A549 (cell line): Measurements from ENCODE around the gene LRRC59.

ENCODE experiments used
- BHLHE40 ChIP-seq: IDR thresholded peaks from 2 replicates; pipeline ENCODE4 v1.6.1; 2012; ENCODE audit warnings: low read depth, low read length, inconsistent platforms
- CHD4 ChIP-seq: fragments of 200-600 bp; sonication (generic); IDR thresholded peaks from 2 replicates; pipeline ENCODE4 v1.6.1; 2016; ENCODE audit warnings: antibody characterized with exemption, mild to moderate bottlenecking, borderline replicate concordance
- CTCF ChIP-seq: fragments of >200 bp; sonication (Bioruptor Twin); formaldehyde crosslinking; IDR thresholded peaks from 3 replicates; pipeline ENCODE4 v1.5.1; 2016
- EP300 ChIP-seq, 2 experiments: fragments of >200 bp; sonication (Bioruptor Twin); formaldehyde crosslinking; IDR thresholded peaks; 2 replicates in 1 of 2; 3 replicates in 1 of 2; pipeline ENCODE4 v1.6.1; 2016 to 2017
- JUNB ChIP-seq: fragments of >200 bp; sonication (Bioruptor Twin); formaldehyde crosslinking; IDR thresholded peaks from 2 replicates; pipeline ENCODE4 v1.6.1; 2016
- MAX ChIP-seq: IDR thresholded peaks from 2 replicates; pipeline ENCODE4 v1.6.1; 2012
- POLR2A ChIP-seq: IDR thresholded peaks from 2 replicates; pipeline ENCODE4 v1.6.1; 2012; ENCODE audit warnings: mild to moderate bottlenecking, low read length
- RCOR1 ChIP-seq: fragments of 150-350 bp; IDR thresholded peaks from 2 replicates; pipeline ENCODE4 v1.6.1; 2014; ENCODE audit warnings: antibody characterized with exemption, low read length, low read depth
- REST ChIP-seq: fragments of 200-600 bp; sonication (generic); IDR thresholded peaks from 2 replicates; pipeline ENCODE4 v1.6.1; 2016; ENCODE audit warnings: antibody characterized with exemption, mild to moderate bottlenecking, moderate library complexity
- RFX5 ChIP-seq: fragments of 450-650 bp; IDR thresholded peaks from 2 replicates; pipeline ENCODE4 v1.7.1; 2014; ENCODE audit warnings: antibody characterized with exemption, mild to moderate bottlenecking, moderate library complexity
- SREBF2 ChIP-seq: fragments of 450-650 bp; IDR thresholded peaks from 2 replicates; pipeline ENCODE4 v1.6.1; 2014; ENCODE audit warnings: mild to moderate bottlenecking, moderate library complexity
- ZNF302 ChIP-seq: fragments of 250-450 bp; sonication (Bioruptor Pico); IDR thresholded peaks from 2 replicates; pipeline ENCODE4 v1.9.0; 2021; ENCODE audit warnings: inconsistent platforms, mild to moderate bottlenecking, moderate library complexity

- no peak for TF ChIP-seq JUNB
- TF ChIP-seq RCOR1, result no peak
- no peak for TF ChIP-seq REST
- no peak for TF ChIP-seq CTCF
- TF ChIP-seq RFX5, result no peak
- TF ChIP-seq CHD4, result no peak
- no peak for TF ChIP-seq EP300 (IDR thresholded peaks at IDR 0.05)
- TF ChIP-seq MAX, result no peak
- no peak for TF ChIP-seq ZNF302
- no peak for TF ChIP-seq SREBF2
- TF ChIP-seq BHLHE40, result no peak
- no peak for TF ChIP-seq POLR2A
These were observed 57.9 kb downstream of the LRRC59 start for GRCh38 chr17:50339381-50339780.
